B cell (primary cell): ENCODE data around the gene FAM117B. TPM values are rescaled to one million over a fixed set of nuclear protein-coding genes. Genes with fewer than 3 reads are reported as not detected.

Experiments used
- ATAC-seq: fragments of 200-7000 bp; cut with Tn5 transposase; one replicate; pipeline ENCODE4 v1.10.0; 2021; ENCODE audit warnings: low read depth, mild to moderate bottlenecking, moderate number of reproducible peaks, moderate library complexity
- CTCF ChIA-PET: fragments of 350-600 bp; sonication (Branson Sonifier 250); formaldehyde crosslinking; loops from one replicate; lab custom pipeline; 2021; ENCODE audit warnings: antibody characterized with exemption, inconsistent platforms; lab: Charles Lee
- POLR2A ChIA-PET: fragments of 350-600 bp; sonication (Branson Sonifier 250); formaldehyde crosslinking; loops from one replicate; lab custom pipeline; 2021; ENCODE audit warnings: antibody characterized with exemption; lab: Charles Lee
- DNase-seq: peaks from one replicate; pipeline ENCODE4 v3.0.0; 2013
- H2AFZ ChIP-seq: 2 replicates; pipeline ENCODE4 v1.6.1; 2012; ENCODE audit warnings: mild to moderate bottlenecking, low read depth, low read length; ENCODE audit not compliant: insufficient read depth, poor library complexity, severe bottlenecking
- H3K27ac ChIP-seq, 2 donors: 1 replicate in 1 of 2; 2 replicates in 1 of 2; pipeline ENCODE4 v1.5.1; 2012 to 2013; ENCODE audit warnings: low read length in 2 of 2, mild to moderate bottlenecking in 2 of 2, moderate library complexity in 1 of 2
- H3K27me3 ChIP-seq, 4 experiments: fragments of 200-600 bp in 1 of 4; sonication (generic) in 1 of 4; replicated peaks in 1 of 4; 1 replicate in 2 of 4; 2 replicates in 2 of 4; pipeline versions ENCODE4 v1.6.1 to v1.7.0; 2013 to 2016; ENCODE audit warnings: low read length in 3 of 4, mild to moderate bottlenecking in 2 of 4, mixed read lengths in 1 of 4, moderate library complexity in 1 of 4; ENCODE audit not compliant: insufficient read depth in 4 of 4, control insufficient read depth in 3 of 4; ENCODE audit errors: control extremely low read depth in 1 of 4
- H3K36me3 ChIP-seq, 2 experiments: replicated peaks in 1 of 2; 1 replicate in 1 of 2; 2 replicates in 1 of 2; pipeline versions ENCODE4 v1.6.1 to v1.7.1; 2013; ENCODE audit warnings: low read length in 1 of 2; ENCODE audit not compliant: insufficient read depth in 2 of 2, control insufficient read depth in 1 of 2; ENCODE audit errors: control extremely low read depth in 1 of 2, extremely low read depth in 1 of 2
- H3K4me1 ChIP-seq, 2 donors: fragments of 200-600 bp in 1 of 2; sonication (generic) in 1 of 2; 1 replicate in 1 of 2; 2 replicates in 1 of 2; pipeline versions ENCODE4 v1.5.1 to v1.6.1; 2013 to 2017; ENCODE audit warnings: low read length in 2 of 2; ENCODE audit not compliant: control insufficient read depth in 2 of 2, insufficient read depth in 2 of 2
- H3K4me2 ChIP-seq: replicated peaks from 2 replicates; pipeline ENCODE3; 2012; ENCODE audit warnings: mild to moderate bottlenecking, low read depth, low read length; ENCODE audit not compliant: poor library complexity, severe bottlenecking
- H3K4me3 ChIP-seq, 5 experiments: fragments of 200-600 bp in 1 of 5; sonication (generic) in 1 of 5; 1 replicate in 3 of 5; 2 replicates in 2 of 5; pipeline versions ENCODE4 v1.5.1 to v1.7.0; 2011 to 2016; ENCODE audit warnings: low read length in 4 of 5, mild to moderate bottlenecking in 4 of 5, low read depth in 2 of 5, control low read depth in 1 of 5, moderate library complexity in 1 of 5; ENCODE audit not compliant: insufficient read depth in 1 of 5; ENCODE audit errors: control extremely low read depth in 1 of 5, extremely low read depth in 1 of 5
- H3K79me2 ChIP-seq: fragments of 200-600 bp; sonication (generic); one replicate; pipeline ENCODE4 v1.6.0; 2016; ENCODE audit warnings: low read length; ENCODE audit not compliant: control insufficient read depth, insufficient read depth
- H3K9ac ChIP-seq: fragments of 200-600 bp; sonication (generic); 2 replicates; pipeline ENCODE4 v1.6.1; 2017; ENCODE audit warnings: mild to moderate bottlenecking, low read length, moderate library complexity
- H3K9me3 ChIP-seq, 3 donors: one replicate each; pipeline versions ENCODE4 v1.6.1 to v1.7.1; 2013; ENCODE audit warnings: low read length in 2 of 3; ENCODE audit not compliant: control insufficient read depth in 2 of 3, insufficient read depth in 1 of 3; ENCODE audit errors: control extremely low read depth in 1 of 3
- H4K20me1 ChIP-seq: 2 replicates; pipeline ENCODE4 v1.6.0; 2012; ENCODE audit warnings: mild to moderate bottlenecking, low read length; ENCODE audit not compliant: insufficient read depth, control insufficient read depth, poor library complexity, severe bottlenecking
- H3K27ac Mint-ChIP-seq: one replicate; pipeline ENCODE4 v1.8.0; 2021; ENCODE audit warnings: mixed read lengths
- H3K27me3 Mint-ChIP-seq: one replicate; pipeline ENCODE4 v1.8.0; 2021; ENCODE audit warnings: mixed read lengths
- H3K4me1 Mint-ChIP-seq: one replicate; pipeline ENCODE4 v1.8.0; 2021; ENCODE audit warnings: mixed read lengths
- H3K4me3 Mint-ChIP-seq: one replicate; pipeline ENCODE4 v1.8.0; 2021; ENCODE audit warnings: mixed read lengths
- H3K9me3 Mint-ChIP-seq: one replicate; pipeline ENCODE4 v1.8.0; 2022; ENCODE audit warnings: mixed read lengths; ENCODE audit not compliant: insufficient read depth
- CTCF ChIP-seq: fragments of 200-600 bp; IDR thresholded peaks from one replicate; pipeline ENCODE4 v1.8.0; 2022; ENCODE audit warnings: antibody characterized with exemption, mild to moderate bottlenecking
- EZH2 ChIP-seq: IDR thresholded peaks from 2 replicates; pipeline ENCODE4 v1.6.1; 2012; ENCODE audit warnings: borderline replicate concordance, low read depth, mild to moderate bottlenecking, moderate library complexity, low read length; ENCODE audit not compliant: insufficient read depth, poor library complexity, severe bottlenecking
- WGBS: methylation state at CpG from one replicate; pipeline ENCODE4 v1.1.5; 2013; ENCODE audit warnings: missing lambda C conversion rate; ENCODE audit not compliant: insufficient coverage; 5-methylcytosine and 5-hydroxymethylcytosine counted together
- intact Hi-C: fragments of 100-400 bp; cut with micrococcal nuclease; formaldehyde crosslinking; loops from one replicate; pipeline ENCODE4 v1.10.0; 2022
- polyA plus RNA-seq: library from polyadenylated mRNA; depleted of rRNA; stranded (reverse); fragments of >200 nt; gene quantifications from 2 replicates; pipeline ENCODE4 v1.2.3, GENCODE V29; 2012
- total RNA-seq, 2 donors: library from RNA; stranded (reverse); fragments of 120-200 nt in 1 of 2; gene quantifications; 1 replicate in 1 of 2; 2 replicates in 1 of 2; pipeline versions ENCODE4 v1.2.3 to v1.2.4, GENCODE V29; 2013 to 2022

Gene FAM117B
- total and polyA plus RNA-seq, 2 donors (not counting 1 experiment from before 2014, with no cell fraction given): 11.5 to 50.1 TPM

- Histone ChIP-seq H3K36me3 (no peaks in the 10 kb centered on the region), H3K9ac (no peak overlapping the region), H3K27me3 (no peaks in the 10 kb centered on the region), H3K9me3 (peaks cover 0 to 3% (median 0%) of the 10 kb centered on the region in 3 donors), H3K79me2 (peaks cover 86% of the 10 kb centered on the region), H2AFZ (no peak overlapping the region), H3K4me3 (no peak overlapping the region), H3K27ac (peak overlapping the region in 1 of 2 donors; percentile 53), H3K4me2 (no peak overlapping the region), H4K20me1 (peaks cover 14% of the 10 kb centered on the region), H3K4me1 (peaks cover 0 to 14% of the 10 kb centered on the region in 2 donors)
- ChIA-PET POLR2A (interaction anchor here (0.5 kb wide), 1 partner anchor 31 kb away, joined by 8 read pairs; no protein-coding TSS in a partner anchor), CTCF (no interaction called here)
- no peaks in the 10 kb centered on the region for H3K9me3 Mint-ChIP-seq
- intact Hi-C loops: loop anchor here (5.0 kb wide), 1 partner anchor 88 kb away; no protein-coding TSS in a partner anchor
- peaks cover 61% of the 10 kb centered on the region for H3K4me1 Mint-ChIP-seq
- H3K27me3 Mint-ChIP-seq: no peaks in the 10 kb centered on the region
- peak overlapping the region; percentile 50 for H3K27ac Mint-ChIP-seq
- TF ChIP-seq CTCF: no peak
- no peak for TF ChIP-seq EZH2
- WGBS: no CpG with 5 or more reads among the region's 2 CpGs
- no peak overlapping the region for H3K4me3 Mint-ChIP-seq
- DNase-seq (no peak), ATAC-seq (no peak)
These were observed 55.1 kb downstream of the FAM117B start for GRCh38 chr2:202689898-202690297.

GRCh38 chr2:202690321-202690900 lies 55.6 kb downstream of the FAM117B start:
- Mint-ChIP-seq H3K27ac (peak overlapping the region; percentile 70), H3K9me3 (no peaks in the 10 kb centered on the region), H3K4me3 (peak overlapping the region; percentile 11), H3K4me1 (peaks cover 65% of the 10 kb centered on the region), H3K27me3 (no peaks in the 10 kb centered on the region)
- Histone ChIP-seq H3K9me3 (peaks cover 0 to 3% (median 0%) of the 10 kb centered on the region in 3 donors), H2AFZ (no peak overlapping the region), H3K4me3 (no peak overlapping the region), H3K27ac (peak overlapping the region in 1 of 2 donors; percentile 53), H4K20me1 (peaks cover 16% of the 10 kb centered on the region), H3K4me1 (peaks cover 0 to 16% of the 10 kb centered on the region in 2 donors), H3K79me2 (peaks cover 91% of the 10 kb centered on the region), H3K36me3 (no peaks in the 10 kb centered on the region), H3K27me3 (no peaks in the 10 kb centered on the region), H3K4me2 (no peak overlapping the region), H3K9ac (no peak overlapping the region)
- CTCF ChIA-PET: no interaction called here
- intact Hi-C loops: no loop called here
- TF ChIP-seq EZH2: no peak
- TF ChIP-seq CTCF: no peak
- ATAC-seq: no peak
- DNase-seq: no peak
- 100% methylated on average over 1 of the region's 3 CpGs for WGBS
- POLR2A ChIA-PET: interaction anchor here (0.5 kb wide), 1 partner anchor 31 kb away, joined by 8 read pairs; no protein-coding TSS in a partner anchor
